Neural cell (in vitro differentiated cells): ENCODE data around the gene RPS13. TPM values are rescaled to one million over a fixed set of nuclear protein-coding genes. Genes with fewer than 3 reads are reported as not detected.
A peak's percentile ranks its signal among the peaks of the same experiment; 100 is the strongest.

Experiments used
- H2AFZ ChIP-seq: fragments of 200-600, 300-800 bp; sonication (generic), shearing (Covaris generic); 2 replicates; pipeline ENCODE4 v1.6.0; 2014; ENCODE audit warnings: low read depth, mild to moderate bottlenecking, antibody characterized with exemption, low read length, moderate library complexity
- H3F3A ChIP-seq: fragments of 200-600 bp; shearing (Covaris generic); 2 replicates; pipeline ENCODE4 v1.6.1; 2016; ENCODE audit warnings: mild to moderate bottlenecking, moderate library complexity, mixed read lengths, antibody characterized with exemption, low read length; ENCODE audit not compliant: insufficient read depth, poor library complexity, severe bottlenecking
- H3K27ac ChIP-seq: fragments of 200-600, 300-800 bp; sonication (generic), shearing (Covaris generic); 2 replicates; pipeline ENCODE4 v1.5.1; 2014; ENCODE audit warnings: mild to moderate bottlenecking, low read length, moderate library complexity
- H3K27me3 ChIP-seq: fragments of 300-800, 200-600 bp; sonication (generic), shearing (Covaris generic); 2 replicates; pipeline ENCODE4 v1.6.0; 2014; ENCODE audit warnings: mild to moderate bottlenecking, low read depth, low read length, moderate library complexity; ENCODE audit not compliant: insufficient read depth
- H3K36me3 ChIP-seq: fragments of 300-800, 200-600 bp; sonication (generic), shearing (Covaris generic); 2 replicates; pipeline ENCODE4 v1.5.1; 2014; ENCODE audit warnings: mild to moderate bottlenecking, antibody characterized with exemption, low read length, moderate library complexity; ENCODE audit not compliant: insufficient read depth
- H3K4me2 ChIP-seq: fragments of 300-800, 200-600 bp; sonication (generic), shearing (Covaris generic); 2 replicates; pipeline ENCODE4 v1.6.0; 2014; ENCODE audit warnings: mild to moderate bottlenecking, low read length
- H3K4me3 ChIP-seq: fragments of 300-800, 200-600 bp; sonication (generic), shearing (Covaris generic); 2 replicates; pipeline ENCODE4 v1.5.1; 2014; ENCODE audit warnings: mild to moderate bottlenecking, low read length, moderate library complexity
- H3K79me2 ChIP-seq: fragments of 200-600 bp; shearing (Covaris generic); replicated peaks from 2 replicates; pipeline ENCODE4 v1.6.0; 2014; ENCODE audit warnings: mild to moderate bottlenecking, low read length, moderate library complexity; ENCODE audit not compliant: insufficient read depth
- H3K9ac ChIP-seq: fragments of 300-800, 200-600 bp; sonication (generic), shearing (Covaris generic); 2 replicates; pipeline ENCODE4 v1.6.1; 2016; ENCODE audit warnings: mild to moderate bottlenecking, low read length, mixed read lengths
- H3K9me2 ChIP-seq: fragments of 200-600 bp; shearing (Covaris generic); 2 replicates; pipeline ENCODE4 v1.6.1; 2016; ENCODE audit warnings: mild to moderate bottlenecking, low read length, mixed read lengths; ENCODE audit not compliant: insufficient read depth
- H3K9me3 ChIP-seq: fragments of 200-600, 300-800 bp; sonication (generic), shearing (Covaris generic); 2 replicates; pipeline ENCODE4 v1.6.1; 2016; ENCODE audit warnings: mild to moderate bottlenecking, mixed run types, low read length, moderate library complexity, mixed read lengths
- H4K20me1 ChIP-seq: fragments of 200-600 bp; shearing (Covaris generic); 2 replicates; pipeline ENCODE4 v1.6.1; 2016; ENCODE audit warnings: mild to moderate bottlenecking, mixed run types; ENCODE audit not compliant: insufficient read depth
- EP300 ChIP-seq: fragments of 450-650 bp; conservative IDR thresholded peaks from 2 replicates; pipeline ENCODE4 v1.6.1; 2014; ENCODE audit warnings: antibody characterized with exemption, mild to moderate bottlenecking, moderate library complexity; ENCODE audit not compliant: poor library complexity, severe bottlenecking
- EZH2 ChIP-seq: fragments of 200-600, 300-800 bp; shearing (Covaris generic), sonication (generic); IDR thresholded peaks from 2 replicates; pipeline ENCODE4 v1.6.1; 2014; ENCODE audit warnings: antibody characterized with exemption, low read length, borderline replicate concordance, mild to moderate bottlenecking; ENCODE audit not compliant: insufficient read depth, poor library complexity, severe bottlenecking
- MXI1 ChIP-seq: fragments of 450-650 bp; conservative IDR thresholded peaks from 2 replicates; pipeline ENCODE4 v1.6.1; 2014; ENCODE audit warnings: antibody characterized with exemption, mild to moderate bottlenecking; ENCODE audit not compliant: poor library complexity, severe bottlenecking
- POLR2AphosphoS5 ChIP-seq: IDR thresholded peaks from 2 replicates; pipeline ENCODE4 v1.6.1; 2012
- RAD21 ChIP-seq: fragments of 450-650 bp; conservative IDR thresholded peaks from 2 replicates; pipeline ENCODE4 v1.6.1; 2014; ENCODE audit warnings: antibody characterized with exemption, mild to moderate bottlenecking, moderate library complexity
- REST ChIP-seq: IDR thresholded peaks from 2 replicates; pipeline ENCODE4 v1.6.1; 2012; ENCODE audit warnings: borderline replicate concordance
- SMC3 ChIP-seq: fragments of 450-650 bp; conservative IDR thresholded peaks from 2 replicates; pipeline ENCODE4 v1.6.1; 2014; ENCODE audit warnings: antibody characterized with exemption, mild to moderate bottlenecking, moderate library complexity; ENCODE audit not compliant: poor library complexity
- TAF1 ChIP-seq: IDR thresholded peaks from 2 replicates; pipeline ENCODE4 v1.6.1; 2012; ENCODE audit warnings: low read depth
- polyA minus RNA-seq: library from RNA; depleted of rRNA, polyadenylated mRNA; stranded (reverse); fragments of >200 nt; gene quantifications from 2 replicates; pipeline ENCODE4 v1.2.3, GENCODE V29; 2014
- polyA plus RNA-seq: library from polyadenylated mRNA; depleted of rRNA; stranded (reverse); fragments of >200 nt; gene quantifications from 2 replicates; pipeline ENCODE4 v1.2.3, GENCODE V29; 2014
- TF ChIP-seq, protein P1 (sequence below): fragments of 450-650 bp; IDR thresholded peaks from 2 replicates; pipeline ENCODE4 v1.5.1; 2014; ENCODE audit warnings: antibody characterized with exemption, mild to moderate bottlenecking, moderate library complexity; ENCODE audit not compliant: poor library complexity, severe bottlenecking

Gene RPS13
- 1,509 and 1,561 TPM in 2 replicates for polyA plus RNA-seq
- 486 and 597 TPM in 2 replicates for polyA minus RNA-seq

- peak within 1 kb of the TSS; percentile 80 for H3K4me3 ChIP-seq
- peak within 1 kb of the TSS; percentile 93 for H3K27ac ChIP-seq
- no peaks in the 10 kb centered on the region for H3F3A ChIP-seq
- no peaks in the 10 kb centered on the region for H3K27me3 ChIP-seq
- H3K36me3 ChIP-seq: no peaks in the 10 kb centered on the region
- H4K20me1 ChIP-seq: no peaks in the 10 kb centered on the region
- no peaks in the 10 kb centered on the region for H3K9me3 ChIP-seq
- peak; percentile 49 for TF ChIP-seq RAD21
- TF ChIP-seq, protein P1, sequence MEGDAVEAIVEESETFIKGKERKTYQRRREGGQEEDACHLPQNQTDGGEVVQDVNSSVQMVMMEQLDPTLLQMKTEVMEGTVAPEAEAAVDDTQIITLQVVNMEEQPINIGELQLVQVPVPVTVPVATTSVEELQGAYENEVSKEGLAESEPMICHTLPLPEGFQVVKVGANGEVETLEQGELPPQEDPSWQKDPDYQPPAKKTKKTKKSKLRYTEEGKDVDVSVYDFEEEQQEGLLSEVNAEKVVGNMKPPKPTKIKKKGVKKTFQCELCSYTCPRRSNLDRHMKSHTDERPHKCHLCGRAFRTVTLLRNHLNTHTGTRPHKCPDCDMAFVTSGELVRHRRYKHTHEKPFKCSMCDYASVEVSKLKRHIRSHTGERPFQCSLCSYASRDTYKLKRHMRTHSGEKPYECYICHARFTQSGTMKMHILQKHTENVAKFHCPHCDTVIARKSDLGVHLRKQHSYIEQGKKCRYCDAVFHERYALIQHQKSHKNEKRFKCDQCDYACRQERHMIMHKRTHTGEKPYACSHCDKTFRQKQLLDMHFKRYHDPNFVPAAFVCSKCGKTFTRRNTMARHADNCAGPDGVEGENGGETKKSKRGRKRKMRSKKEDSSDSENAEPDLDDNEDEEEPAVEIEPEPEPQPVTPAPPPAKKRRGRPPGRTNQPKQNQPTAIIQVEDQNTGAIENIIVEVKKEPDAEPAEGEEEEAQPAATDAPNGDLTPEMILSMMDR: no peak
- TF ChIP-seq MXI1: peak; percentile 98
- TF ChIP-seq REST: peak; percentile 90
- TF ChIP-seq POLR2AphosphoS5: peak; percentile 87
- peak; percentile 63 for TF ChIP-seq SMC3
- TF ChIP-seq EZH2: no peak
- TF ChIP-seq TAF1: peak; percentile 91
- TF ChIP-seq EP300: peak; percentile 79
- peak within 1 kb of the TSS; percentile 99 for H3K4me2 ChIP-seq
- peak within 1 kb of the TSS; percentile 91 for H3K9ac ChIP-seq
- peak within 1 kb of the TSS; percentile 87 for H2AFZ ChIP-seq
- peaks cover 18% of the 10 kb centered on the region for H3K79me2 ChIP-seq
- no peaks in the 10 kb centered on the region for H3K9me2 ChIP-seq
Measured at GRCh38 chr11:17077520-17078401, at the start of gene RPS13. TSS of gene RPS13 (minus strand) at chr11:17077667. CDS start at chr11:17077641, 26 bp downstream.

DNA sequence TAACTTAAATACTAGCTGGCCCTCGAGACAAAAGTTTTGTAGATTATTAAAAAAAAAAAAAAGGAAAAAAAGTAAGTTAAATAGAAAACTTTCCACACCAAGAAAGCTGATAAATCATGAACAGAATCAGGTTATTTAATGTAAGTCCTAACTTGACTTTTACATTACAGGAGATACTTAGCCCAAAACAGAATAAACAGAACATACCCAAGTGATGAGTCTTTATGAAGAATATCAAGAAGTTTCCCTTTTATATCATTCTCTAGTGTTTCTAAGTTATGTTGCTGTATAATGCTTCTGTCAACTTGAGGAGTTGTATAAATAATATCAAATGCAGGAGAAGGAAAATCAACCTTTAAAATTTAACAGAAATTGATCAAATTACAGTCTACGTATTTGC is 44.5 kb upstream of the RPS13 start:
- TF ChIP-seq SMC3 (no peak), POLR2AphosphoS5 (no peak), TAF1 (no peak), RAD21 (no peak), REST (no peak), MXI1 (no peak), EZH2 (no peak), EP300 (no peak)
- TF ChIP-seq, protein P1: no peak

More for the DNA sequence above, 44.5 kb upstream of the RPS13 start:
- no peak overlapping the region for H3K4me2 ChIP-seq
- H3K27me3 ChIP-seq: no peaks in the 10 kb centered on the region
- H3F3A ChIP-seq: no peaks in the 10 kb centered on the region
- no peak overlapping the region for H3K9ac ChIP-seq
- H2AFZ ChIP-seq: no peak overlapping the region
- H3K9me2 ChIP-seq: no peaks in the 10 kb centered on the region
- no peak overlapping the region for H3K4me3 ChIP-seq
- H3K36me3 ChIP-seq: peaks cover 6% of the 10 kb centered on the region
- no peak overlapping the region for H3K27ac ChIP-seq
- no peaks in the 10 kb centered on the region for H3K9me3 ChIP-seq
- H3K79me2 ChIP-seq: no peaks in the 10 kb centered on the region
- no peaks in the 10 kb centered on the region for H4K20me1 ChIP-seq
